ENCODE results near the gene JARID2. TPM values are rescaled to one million over a fixed set of nuclear protein-coding genes. Genes with fewer than 3 reads are reported as not detected.

JARID2 gene
- total and polyA plus RNA-seq, 9 of the 15 experiments (the other 6 are each of a cell fraction or from before 2014, with no cell fraction given), result 5.0 to 29.0 (median 15.6) TPM

DNA sequence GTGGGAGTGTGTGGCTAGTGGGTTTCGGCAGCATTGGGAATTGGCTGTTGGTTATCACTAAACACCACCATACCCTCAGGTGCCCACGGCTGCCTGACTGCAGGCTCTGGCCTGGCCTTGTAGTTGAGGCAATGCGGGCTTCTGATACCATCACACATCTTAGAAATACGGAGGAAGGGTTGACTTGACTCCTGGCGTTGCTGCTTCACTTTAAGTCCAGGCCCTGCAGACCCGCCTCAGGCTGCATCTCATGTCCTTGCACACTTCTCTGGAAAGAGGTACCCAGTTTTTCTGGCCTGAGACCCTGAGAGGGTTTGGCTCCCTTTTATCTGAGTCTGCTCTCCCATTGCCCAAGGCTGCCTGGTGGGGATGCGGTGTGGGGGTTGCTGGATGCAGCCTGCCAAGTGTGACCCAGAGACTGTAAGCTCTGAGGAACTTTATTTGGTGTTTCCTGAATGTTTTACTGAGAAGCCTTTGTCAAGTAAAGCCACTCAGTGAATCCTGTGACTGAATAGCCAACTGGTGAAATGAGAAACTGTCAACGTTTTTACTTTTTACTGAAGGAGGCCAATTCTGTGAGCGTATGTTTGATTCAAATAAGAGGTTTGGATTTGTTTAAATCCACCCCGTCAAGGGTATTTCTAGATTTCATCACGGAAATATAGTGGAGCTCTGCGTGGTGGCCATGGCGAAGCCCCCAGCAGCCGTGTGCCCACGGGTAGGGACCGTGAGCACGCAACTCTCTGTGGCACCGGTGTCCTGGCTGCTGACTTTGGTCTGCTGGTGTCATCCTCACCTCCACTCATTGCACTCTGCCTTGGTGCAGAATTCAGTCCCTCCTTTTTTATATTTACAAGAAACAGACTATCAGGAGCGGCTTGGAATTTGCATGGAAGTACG, 256.8 kb downstream of the JARID2 start:
- Histone ChIP-seq H3K36me3 (ENCODE audit: control insufficient read depth, insufficient read depth, low read length) (peaks cover 83% of the 10 kb centered on the region), H3K9me1 (ENCODE audit: control insufficient read depth, insufficient read depth, low read length) (no peaks in the 10 kb centered on the region), H4K20me1 (replicated peaks; ENCODE audit: control insufficient read depth, insufficient read depth, low read length) (no peaks in the 10 kb centered on the region), H3K4me2 (ENCODE audit: insufficient read depth, low read length) (no peak overlapping the region), H3K4me3 (no peak overlapping the region), H3K4me1 (replicated peaks in 1 of 2; ENCODE audit: control insufficient read depth in 2 of 2, insufficient read depth in 2 of 2, low read length in 2 of 2) (peaks cover 0 to 4% of the 10 kb centered on the region in 2 experiments; a peak in 3 of 5 replicates), H3K27ac (ENCODE audit: extremely low read depth, low read depth, low read length) (no peak overlapping the region), H3K79me2 (ENCODE audit: control insufficient read depth, insufficient read depth, low read length) (no peaks in the 10 kb centered on the region), H3K27me3 (ENCODE audit: control insufficient read depth in 2 of 2, insufficient read depth in 2 of 2, low read length in 2 of 2) (no peaks in the 10 kb centered on the region), H3K9me3 (replicated peaks; ENCODE audit: control insufficient read depth, insufficient read depth, low read depth, low read length) (no peaks in the 10 kb centered on the region), H3K9ac (ENCODE audit: insufficient read depth in 1 of 2, low read depth in 2 of 2, low read length in 2 of 2) (no peak overlapping the region), H2AFZ (ENCODE audit: low read depth, low read length) (no peak overlapping the region)
- in situ Hi-C loops (cut with MboI) (no loop called here), intact Hi-C loops (cut with micrococcal nuclease) (no loop called here)
- FAIRE-seq (no peak), ATAC-seq (no peak), DNase-seq (ENCODE audit: extremely low read depth in 1 of 4, low spot score in 3 of 4) (no peak)
- no TSS peak for BruUV-seq (replicated peaks)
- CTCF ChIA-PET (ENCODE audit: low intra/inter-chr PET ratio), result no interaction called here
- TF ChIP-seq MYBL2 (IDR thresholded peaks at IDR 0.05; ENCODE audit: low read depth) (no peak), MYBL2 (CRISPR knock-in tag; IDR thresholded peaks at IDR 0.05; ENCODE audit: borderline replicate concordance) (no peak), MAZ (CRISPR knock-in tag; conservative IDR thresholded peaks at IDR 0.05 in 1 of 2, IDR thresholded peaks at IDR 0.05 in 1 of 2) (no peak), XRCC4 (IDR thresholded peaks at IDR 0.05; ENCODE audit: extremely low read depth, insufficient read depth, insufficient read length) (no peak), ZFP30 (CRISPR knock-in tag; IDR thresholded peaks at IDR 0.05; ENCODE audit: borderline replicate concordance) (no peak), POLR3G (IDR thresholded peaks at IDR 0.05; ENCODE audit: extremely low read depth, insufficient read length, insufficient replicate concordance) (no peak), HDAC6 (IDR thresholded peaks at IDR 0.05; ENCODE audit: low read depth, low read length) (no peak), BRD9 (IDR thresholded peaks at IDR 0.05; ENCODE audit: low read depth, partially characterized antibody) (no peak)
- WGBS (ENCODE audit: insufficient coverage, low coverage, missing lambda C conversion rate), result 83% methylated on average over 20 of the region's 20 CpGs
- POLR2A ChIA-PET, result no interaction called here

All from K562 (cell line).